Esophagus muscularis mucosa (tissue), 3 donors: ENCODE data around the gene DNAJB5.

Experiments used
- POLR2A ChIP-seq: fragments of 450-650 bp; IDR thresholded peaks from one replicate; pipeline ENCODE4 v1.6.1; 2017; ENCODE audit warnings: antibody characterized with exemption, moderate library complexity, mild to moderate bottlenecking, low read depth
- TF ChIP-seq, protein P1 (sequence below), 3 experiments: fragments of 200-600 bp in 2 of 3; fragments of 450-650 bp in 1 of 3; sonication (generic) in 2 of 3; IDR thresholded peaks; one replicate each; pipeline ENCODE4 v1.5.1; 2017 to 2019; ENCODE audit warnings: antibody characterized with exemption in 3 of 3, mild to moderate bottlenecking in 2 of 3, moderate library complexity in 1 of 3

DNA sequence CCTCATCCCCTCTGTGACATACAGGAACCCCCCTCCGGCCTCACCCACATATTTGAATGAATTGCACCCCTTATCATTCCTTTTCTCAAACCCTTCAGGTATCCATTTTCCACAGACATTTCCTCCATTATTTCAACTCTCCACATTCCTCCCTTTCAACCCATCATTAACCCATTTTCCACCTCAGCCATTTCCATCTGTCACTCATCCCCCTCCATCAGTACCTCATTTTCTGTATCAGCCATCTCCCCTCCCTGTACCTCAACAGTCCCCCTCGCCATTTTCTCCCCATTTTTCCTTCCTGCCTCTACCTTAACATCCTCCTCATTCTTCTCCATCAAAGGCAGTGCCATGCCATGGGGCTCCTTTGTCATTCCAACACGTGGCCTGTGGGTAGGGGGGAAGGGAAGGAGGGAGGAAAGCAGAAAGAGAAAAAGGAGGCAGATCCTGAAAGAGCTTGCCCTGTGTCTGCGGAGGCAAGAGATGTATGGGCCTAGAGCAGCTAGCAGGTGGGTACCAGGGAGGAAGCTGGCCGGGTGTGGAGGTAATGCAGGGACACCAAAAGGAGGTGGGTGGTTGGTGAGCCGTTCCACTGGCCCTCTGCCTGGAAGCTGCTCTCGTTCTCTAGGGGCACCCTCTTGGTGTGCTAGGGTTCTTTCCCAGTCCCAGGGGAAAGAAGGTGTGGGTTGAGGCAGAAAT, 1.5 kb downstream of the DNAJB5 start:
- TF ChIP-seq, protein P1, sequence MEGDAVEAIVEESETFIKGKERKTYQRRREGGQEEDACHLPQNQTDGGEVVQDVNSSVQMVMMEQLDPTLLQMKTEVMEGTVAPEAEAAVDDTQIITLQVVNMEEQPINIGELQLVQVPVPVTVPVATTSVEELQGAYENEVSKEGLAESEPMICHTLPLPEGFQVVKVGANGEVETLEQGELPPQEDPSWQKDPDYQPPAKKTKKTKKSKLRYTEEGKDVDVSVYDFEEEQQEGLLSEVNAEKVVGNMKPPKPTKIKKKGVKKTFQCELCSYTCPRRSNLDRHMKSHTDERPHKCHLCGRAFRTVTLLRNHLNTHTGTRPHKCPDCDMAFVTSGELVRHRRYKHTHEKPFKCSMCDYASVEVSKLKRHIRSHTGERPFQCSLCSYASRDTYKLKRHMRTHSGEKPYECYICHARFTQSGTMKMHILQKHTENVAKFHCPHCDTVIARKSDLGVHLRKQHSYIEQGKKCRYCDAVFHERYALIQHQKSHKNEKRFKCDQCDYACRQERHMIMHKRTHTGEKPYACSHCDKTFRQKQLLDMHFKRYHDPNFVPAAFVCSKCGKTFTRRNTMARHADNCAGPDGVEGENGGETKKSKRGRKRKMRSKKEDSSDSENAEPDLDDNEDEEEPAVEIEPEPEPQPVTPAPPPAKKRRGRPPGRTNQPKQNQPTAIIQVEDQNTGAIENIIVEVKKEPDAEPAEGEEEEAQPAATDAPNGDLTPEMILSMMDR (IDR thresholded peaks at IDR 0.05), result no peak
- TF ChIP-seq POLR2A, result no peak
